TTC549 (cell line): ENCODE measurements around the gene SUPT20H.
A peak's percentile ranks its signal among the peaks of the same experiment; 100 is the strongest.

Experiments used
- FAIRE-seq: peaks from 2 replicates; lab custom pipeline; 2012; peaks lifted over from hg19 to GRCh38; lab: Jason Lieb, UNC

SUPT20H gene

GRCh38 chr13:37058910-37059847 lies at the start of gene SUPT20H:
TSS of gene SUPT20H (minus strand) at chr13:37059688. CDS start at chr13:37051490, 8,198 bp downstream.
- no peak for FAIRE-seq

- peak; percentile 79 for FAIRE-seq
Observed at GRCh38 chr13:37109051-37109678, 49.7 kb upstream of the SUPT20H start.

GRCh38 chr13:37107868-37108267 lies 48.4 kb upstream of the SUPT20H start:
- FAIRE-seq: no peak

- FAIRE-seq: no peak
Observed at GRCh38 chr13:37107456-37107855, 48.0 kb upstream of the SUPT20H start.

GRCh38 chr13:37106642-37107041 lies 47.2 kb upstream of the SUPT20H start:
- FAIRE-seq: no peak

- no peak for FAIRE-seq
Observed at GRCh38 chr13:37105251-37105714, 45.8 kb upstream of the SUPT20H start, which contains the start of gene CSNK1A1L. TSS of gene CSNK1A1L (minus strand) at chr13:37105664. CDS start at chr13:37105256, 408 bp downstream.

GRCh38 chr13:37102896-37103295 lies 43.4 kb upstream of the SUPT20H start:
- FAIRE-seq: no peak

GRCh38 chr13:37101201-37101600 lies 41.7 kb upstream of the SUPT20H start:
- no peak for FAIRE-seq

GRCh38 chr13:37100731-37101130 lies 41.2 kb upstream of the SUPT20H start:
- FAIRE-seq: no peak

- no peak for FAIRE-seq
Observed at GRCh38 chr13:37097076-37097475, 37.6 kb upstream of the SUPT20H start.

GRCh38 chr13:37094840-37095239 lies 35.4 kb upstream of the SUPT20H start:
- FAIRE-seq: no peak

- no peak for FAIRE-seq
Observed at GRCh38 chr13:37094099-37094498, 34.6 kb upstream of the SUPT20H start.

GRCh38 chr13:37091835-37092234 lies 32.3 kb upstream of the SUPT20H start:
- FAIRE-seq: no peak

GRCh38 chr13:37090912-37091311 lies 31.4 kb upstream of the SUPT20H start:
- FAIRE-seq: no peak

- FAIRE-seq: no peak
Observed at GRCh38 chr13:37089495-37089894, 30.0 kb upstream of the SUPT20H start.

GRCh38 chr13:37087486-37087885 lies 28.0 kb upstream of the SUPT20H start:
- FAIRE-seq: no peak

- no peak for FAIRE-seq
Observed at GRCh38 chr13:37085606-37086005, 26.1 kb upstream of the SUPT20H start.

- no peak for FAIRE-seq
Observed at GRCh38 chr13:37076818-37077217, 17.3 kb upstream of the SUPT20H start.

- no peak for FAIRE-seq
Observed at GRCh38 chr13:37075164-37075563, 15.7 kb upstream of the SUPT20H start.

GRCh38 chr13:37074703-37075102 lies 15.2 kb upstream of the SUPT20H start:
- peak; percentile 75 for FAIRE-seq

- FAIRE-seq: no peak
Observed at GRCh38 chr13:37072024-37072423, 12.5 kb upstream of the SUPT20H start.

- no peak for FAIRE-seq
Observed at GRCh38 chr13:37070956-37071355, 11.5 kb upstream of the SUPT20H start.

GRCh38 chr13:37070145-37070695 lies 10.7 kb upstream of the SUPT20H start:
- no peak for FAIRE-seq
